ENCODE results near the gene TESK1. TPM values are rescaled to one million over a fixed set of nuclear protein-coding genes. Genes with fewer than 3 reads are reported as not detected.
A peak's percentile ranks its signal among the peaks of the same experiment; 100 is the strongest.

The TESK1 gene
- total RNA-seq, 1 donor from 2014 or later: 30.9 TPM

GRCh38 chr9:35605351-35606137, 482 bp downstream of the TESK1 start:
- H3K9me3 ChIP-seq (ENCODE audit: insufficient read depth, low read depth, low read length): no peaks in the 10 kb centered on the region
- H3K36me3 Mint-ChIP-seq (ENCODE audit: low read depth, unreplicated experiment): peaks cover 14% of the 10 kb centered on the region
- H3K4me1 Mint-ChIP-seq (ENCODE audit: low read depth, unreplicated experiment): peaks cover 13% of the 10 kb centered on the region
- peak overlapping the region; percentile 33 for H3K27ac ChIP-seq (ENCODE audit: low read depth, low read length)
- peak overlapping the region; percentile 41 for H3K27ac Mint-ChIP-seq (ENCODE audit: unreplicated experiment)
- H3K4me1 ChIP-seq (ENCODE audit: insufficient read depth, low read length): peaks cover 25% of the 10 kb centered on the region
- H3K27me3 ChIP-seq (ENCODE audit: insufficient read depth, low read length): no peaks in the 10 kb centered on the region
- peak overlapping the region; percentile 93 for H3K4me2 ChIP-seq (ENCODE audit: low read length)
- H3K27me3 Mint-ChIP-seq (ENCODE audit: low read depth, unreplicated experiment): no peaks in the 10 kb centered on the region
- TF ChIP-seq, protein P1, sequence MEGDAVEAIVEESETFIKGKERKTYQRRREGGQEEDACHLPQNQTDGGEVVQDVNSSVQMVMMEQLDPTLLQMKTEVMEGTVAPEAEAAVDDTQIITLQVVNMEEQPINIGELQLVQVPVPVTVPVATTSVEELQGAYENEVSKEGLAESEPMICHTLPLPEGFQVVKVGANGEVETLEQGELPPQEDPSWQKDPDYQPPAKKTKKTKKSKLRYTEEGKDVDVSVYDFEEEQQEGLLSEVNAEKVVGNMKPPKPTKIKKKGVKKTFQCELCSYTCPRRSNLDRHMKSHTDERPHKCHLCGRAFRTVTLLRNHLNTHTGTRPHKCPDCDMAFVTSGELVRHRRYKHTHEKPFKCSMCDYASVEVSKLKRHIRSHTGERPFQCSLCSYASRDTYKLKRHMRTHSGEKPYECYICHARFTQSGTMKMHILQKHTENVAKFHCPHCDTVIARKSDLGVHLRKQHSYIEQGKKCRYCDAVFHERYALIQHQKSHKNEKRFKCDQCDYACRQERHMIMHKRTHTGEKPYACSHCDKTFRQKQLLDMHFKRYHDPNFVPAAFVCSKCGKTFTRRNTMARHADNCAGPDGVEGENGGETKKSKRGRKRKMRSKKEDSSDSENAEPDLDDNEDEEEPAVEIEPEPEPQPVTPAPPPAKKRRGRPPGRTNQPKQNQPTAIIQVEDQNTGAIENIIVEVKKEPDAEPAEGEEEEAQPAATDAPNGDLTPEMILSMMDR (IDR thresholded peaks at IDR 0.05; ENCODE audit: insufficient read depth, low read depth, low read length): no peak
- no peak for TF ChIP-seq EZH2 (IDR thresholded peaks at IDR 0.05; ENCODE audit: insufficient read depth, low read length)
- H3K36me3 ChIP-seq (ENCODE audit: insufficient read depth, low read length): no peaks in the 10 kb centered on the region
- no peaks in the 10 kb centered on the region for H3K9me3 Mint-ChIP-seq (ENCODE audit: unreplicated experiment)
- peak overlapping the region; percentile 67 for H3K4me3 ChIP-seq (ENCODE audit: insufficient read depth, low read depth, low read length)
- peak overlapping the region; percentile 81 for H3K9ac ChIP-seq (ENCODE audit: low read length)
- peaks cover 16% of the 10 kb centered on the region for H3K79me2 ChIP-seq (ENCODE audit: insufficient read depth, low read length)
- peaks cover 17% of the 10 kb centered on the region for H4K20me1 ChIP-seq (ENCODE audit: insufficient read depth, low read length)
- H2AFZ ChIP-seq (ENCODE audit: low read depth, low read length): peak overlapping the region; percentile 76
- H3K4me3 Mint-ChIP-seq (ENCODE audit: unreplicated experiment): peak overlapping the region; percentile 86
- FAIRE-seq (no peak), DNase-seq (ENCODE audit: low read depth) (no peak)

- Histone ChIP-seq H3K9me3 (ENCODE audit: insufficient read depth, low read depth, low read length) (no peaks in the 10 kb centered on the region), H3K79me2 (ENCODE audit: insufficient read depth, low read length) (peaks cover 16% of the 10 kb centered on the region), H3K9ac (ENCODE audit: low read length) (peak overlapping the region; percentile 81), H3K4me3 (ENCODE audit: insufficient read depth, low read depth, low read length) (peak overlapping the region; percentile 67), H3K27me3 (ENCODE audit: insufficient read depth, low read length) (no peaks in the 10 kb centered on the region), H4K20me1 (ENCODE audit: insufficient read depth, low read length) (peaks cover 17% of the 10 kb centered on the region), H2AFZ (ENCODE audit: low read depth, low read length) (peak overlapping the region; percentile 76), H3K36me3 (ENCODE audit: insufficient read depth, low read length) (no peaks in the 10 kb centered on the region), H3K4me1 (ENCODE audit: insufficient read depth, low read length) (peaks cover 25% of the 10 kb centered on the region), H3K4me2 (ENCODE audit: low read length) (peak overlapping the region; percentile 93), H3K27ac (ENCODE audit: low read depth, low read length) (no peak overlapping the region)
- peak overlapping the region; percentile 41 for H3K27ac Mint-ChIP-seq (ENCODE audit: unreplicated experiment)
- FAIRE-seq: no peak
- peaks cover 16% of the 10 kb centered on the region for H3K36me3 Mint-ChIP-seq (ENCODE audit: low read depth, unreplicated experiment)
- no peaks in the 10 kb centered on the region for H3K9me3 Mint-ChIP-seq (ENCODE audit: unreplicated experiment)
- H3K4me3 Mint-ChIP-seq (ENCODE audit: unreplicated experiment): peak overlapping the region; percentile 86
- no peak for DNase-seq (ENCODE audit: low read depth)
- no peaks in the 10 kb centered on the region for H3K27me3 Mint-ChIP-seq (ENCODE audit: low read depth, unreplicated experiment)
- H3K4me1 Mint-ChIP-seq (ENCODE audit: low read depth, unreplicated experiment): peaks cover 13% of the 10 kb centered on the region
- TF ChIP-seq, protein P1 (IDR thresholded peaks at IDR 0.05; ENCODE audit: insufficient read depth, low read depth, low read length): no peak
- no peak for TF ChIP-seq EZH2 (IDR thresholded peaks at IDR 0.05; ENCODE audit: insufficient read depth, low read length)
Measured at GRCh38 chr9:35606138-35606504, 1.1 kb downstream of the TESK1 start.

DNA sequence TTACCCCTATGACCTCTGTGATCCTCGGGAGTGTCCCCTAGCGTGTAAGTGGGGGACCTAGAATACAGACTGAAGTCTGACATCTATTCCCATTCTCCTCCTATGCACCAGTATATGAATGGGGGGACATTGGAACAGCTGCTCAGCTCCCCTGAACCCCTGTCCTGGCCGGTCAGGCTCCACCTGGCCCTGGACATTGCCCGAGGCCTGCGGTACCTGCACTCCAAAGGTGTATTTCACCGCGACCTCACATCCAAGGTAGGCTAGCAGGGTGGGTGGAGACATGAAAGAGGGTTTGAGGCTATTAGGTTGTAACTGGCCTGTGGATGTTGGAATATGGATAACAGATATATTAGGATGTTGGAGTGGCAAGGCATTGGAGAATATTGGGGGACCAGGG, 1.7 kb downstream of the TESK1 start:
- FAIRE-seq: no peak

More for the DNA sequence above, 1.7 kb downstream of the TESK1 start:
- Histone ChIP-seq H3K9me3 (ENCODE audit: insufficient read depth, low read depth, low read length) (no peaks in the 10 kb centered on the region), H3K4me1 (ENCODE audit: insufficient read depth, low read length) (peaks cover 25% of the 10 kb centered on the region), H2AFZ (ENCODE audit: low read depth, low read length) (no peak overlapping the region), H3K27ac (ENCODE audit: low read depth, low read length) (no peak overlapping the region), H3K9ac (ENCODE audit: low read length) (no peak overlapping the region), H3K36me3 (ENCODE audit: insufficient read depth, low read length) (no peaks in the 10 kb centered on the region), H3K79me2 (ENCODE audit: insufficient read depth, low read length) (peaks cover 16% of the 10 kb centered on the region), H4K20me1 (ENCODE audit: insufficient read depth, low read length) (peaks cover 17% of the 10 kb centered on the region), H3K4me2 (ENCODE audit: low read length) (peak overlapping the region; percentile 34), H3K27me3 (ENCODE audit: insufficient read depth, low read length) (no peaks in the 10 kb centered on the region), H3K4me3 (ENCODE audit: insufficient read depth, low read depth, low read length) (no peak overlapping the region)
- Mint-ChIP-seq H3K36me3 (ENCODE audit: low read depth, unreplicated experiment) (peaks cover 16% of the 10 kb centered on the region), H3K27ac (ENCODE audit: unreplicated experiment) (peak overlapping the region; percentile 36), H3K4me3 (ENCODE audit: unreplicated experiment) (peak overlapping the region; percentile 70), H3K27me3 (ENCODE audit: low read depth, unreplicated experiment) (no peaks in the 10 kb centered on the region), H3K9me3 (ENCODE audit: unreplicated experiment) (no peaks in the 10 kb centered on the region), H3K4me1 (ENCODE audit: low read depth, unreplicated experiment) (peaks cover 13% of the 10 kb centered on the region)
- TF ChIP-seq, protein P1 (IDR thresholded peaks at IDR 0.05; ENCODE audit: insufficient read depth, low read depth, low read length): no peak
- no peak for TF ChIP-seq EZH2 (IDR thresholded peaks at IDR 0.05; ENCODE audit: insufficient read depth, low read length)
- no peak for DNase-seq (ENCODE audit: low read depth)
